Neural cell (in vitro differentiated cells): ENCODE results near the gene NEU3. TPM values are rescaled to one million over a fixed set of nuclear protein-coding genes. Genes with fewer than 3 reads are reported as not detected.

ENCODE experiments used
- H2AFZ ChIP-seq: fragments of 200-600, 300-800 bp; sonication (generic), shearing (Covaris generic); 2 replicates; pipeline ENCODE4 v1.6.0; 2014; ENCODE audit warnings: low read depth, mild to moderate bottlenecking, antibody characterized with exemption, low read length, moderate library complexity
- H3F3A ChIP-seq: fragments of 200-600 bp; shearing (Covaris generic); 2 replicates; pipeline ENCODE4 v1.6.1; 2016; ENCODE audit warnings: mild to moderate bottlenecking, moderate library complexity, mixed read lengths, antibody characterized with exemption, low read length; ENCODE audit not compliant: insufficient read depth, poor library complexity, severe bottlenecking
- H3K27ac ChIP-seq: fragments of 200-600, 300-800 bp; sonication (generic), shearing (Covaris generic); 2 replicates; pipeline ENCODE4 v1.5.1; 2014; ENCODE audit warnings: mild to moderate bottlenecking, low read length, moderate library complexity
- H3K27me3 ChIP-seq: fragments of 300-800, 200-600 bp; sonication (generic), shearing (Covaris generic); 2 replicates; pipeline ENCODE4 v1.6.0; 2014; ENCODE audit warnings: mild to moderate bottlenecking, low read depth, low read length, moderate library complexity; ENCODE audit not compliant: insufficient read depth
- H3K36me3 ChIP-seq: fragments of 300-800, 200-600 bp; sonication (generic), shearing (Covaris generic); 2 replicates; pipeline ENCODE4 v1.5.1; 2014; ENCODE audit warnings: mild to moderate bottlenecking, antibody characterized with exemption, low read length, moderate library complexity; ENCODE audit not compliant: insufficient read depth
- H3K4me2 ChIP-seq: fragments of 300-800, 200-600 bp; sonication (generic), shearing (Covaris generic); 2 replicates; pipeline ENCODE4 v1.6.0; 2014; ENCODE audit warnings: mild to moderate bottlenecking, low read length
- H3K4me3 ChIP-seq: fragments of 300-800, 200-600 bp; sonication (generic), shearing (Covaris generic); 2 replicates; pipeline ENCODE4 v1.5.1; 2014; ENCODE audit warnings: mild to moderate bottlenecking, low read length, moderate library complexity
- H3K79me2 ChIP-seq: fragments of 200-600 bp; shearing (Covaris generic); replicated peaks from 2 replicates; pipeline ENCODE4 v1.6.0; 2014; ENCODE audit warnings: mild to moderate bottlenecking, low read length, moderate library complexity; ENCODE audit not compliant: insufficient read depth
- H3K9ac ChIP-seq: fragments of 300-800, 200-600 bp; sonication (generic), shearing (Covaris generic); 2 replicates; pipeline ENCODE4 v1.6.1; 2016; ENCODE audit warnings: mild to moderate bottlenecking, low read length, mixed read lengths
- H3K9me2 ChIP-seq: fragments of 200-600 bp; shearing (Covaris generic); 2 replicates; pipeline ENCODE4 v1.6.1; 2016; ENCODE audit warnings: mild to moderate bottlenecking, low read length, mixed read lengths; ENCODE audit not compliant: insufficient read depth
- H3K9me3 ChIP-seq: fragments of 200-600, 300-800 bp; sonication (generic), shearing (Covaris generic); 2 replicates; pipeline ENCODE4 v1.6.1; 2016; ENCODE audit warnings: mild to moderate bottlenecking, mixed run types, low read length, moderate library complexity, mixed read lengths
- H4K20me1 ChIP-seq: fragments of 200-600 bp; shearing (Covaris generic); 2 replicates; pipeline ENCODE4 v1.6.1; 2016; ENCODE audit warnings: mild to moderate bottlenecking, mixed run types; ENCODE audit not compliant: insufficient read depth
- CTCF ChIP-seq: fragments of 450-650 bp; IDR thresholded peaks from 2 replicates; pipeline ENCODE4 v1.5.1; 2014; ENCODE audit warnings: antibody characterized with exemption, mild to moderate bottlenecking, moderate library complexity; ENCODE audit not compliant: poor library complexity, severe bottlenecking
- EP300 ChIP-seq: fragments of 450-650 bp; conservative IDR thresholded peaks from 2 replicates; pipeline ENCODE4 v1.6.1; 2014; ENCODE audit warnings: antibody characterized with exemption, mild to moderate bottlenecking, moderate library complexity; ENCODE audit not compliant: poor library complexity, severe bottlenecking
- EZH2 ChIP-seq: fragments of 200-600, 300-800 bp; shearing (Covaris generic), sonication (generic); IDR thresholded peaks from 2 replicates; pipeline ENCODE4 v1.6.1; 2014; ENCODE audit warnings: antibody characterized with exemption, low read length, borderline replicate concordance, mild to moderate bottlenecking; ENCODE audit not compliant: insufficient read depth, poor library complexity, severe bottlenecking
- MXI1 ChIP-seq: fragments of 450-650 bp; conservative IDR thresholded peaks from 2 replicates; pipeline ENCODE4 v1.6.1; 2014; ENCODE audit warnings: antibody characterized with exemption, mild to moderate bottlenecking; ENCODE audit not compliant: poor library complexity, severe bottlenecking
- POLR2AphosphoS5 ChIP-seq: IDR thresholded peaks from 2 replicates; pipeline ENCODE4 v1.6.1; 2012
- RAD21 ChIP-seq: fragments of 450-650 bp; conservative IDR thresholded peaks from 2 replicates; pipeline ENCODE4 v1.6.1; 2014; ENCODE audit warnings: antibody characterized with exemption, mild to moderate bottlenecking, moderate library complexity
- REST ChIP-seq: IDR thresholded peaks from 2 replicates; pipeline ENCODE4 v1.6.1; 2012; ENCODE audit warnings: borderline replicate concordance
- SMC3 ChIP-seq: fragments of 450-650 bp; conservative IDR thresholded peaks from 2 replicates; pipeline ENCODE4 v1.6.1; 2014; ENCODE audit warnings: antibody characterized with exemption, mild to moderate bottlenecking, moderate library complexity; ENCODE audit not compliant: poor library complexity
- TAF1 ChIP-seq: IDR thresholded peaks from 2 replicates; pipeline ENCODE4 v1.6.1; 2012; ENCODE audit warnings: low read depth
- polyA plus RNA-seq: library from polyadenylated mRNA; depleted of rRNA; stranded (reverse); fragments of >200 nt; gene quantifications from 2 replicates; pipeline ENCODE4 v1.2.3, GENCODE V29; 2014

The NEU3 gene
- polyA plus RNA-seq, 1 donor from 2014 or later: 16.9 TPM

- no peaks in the 10 kb centered on the region for H3K9me3 ChIP-seq
- H3K4me2 ChIP-seq: no peak overlapping the region
- H3K36me3 ChIP-seq: no peaks in the 10 kb centered on the region
- no peaks in the 10 kb centered on the region for H3F3A ChIP-seq
- H3K9ac ChIP-seq: no peak overlapping the region
- H3K4me3 ChIP-seq: no peak overlapping the region
- H3K9me2 ChIP-seq: no peaks in the 10 kb centered on the region
- TF ChIP-seq EZH2 (no peak), EP300 (no peak), RAD21 (no peak), CTCF (no peak)
- no peak overlapping the region for H2AFZ ChIP-seq
- H4K20me1 ChIP-seq: no peaks in the 10 kb centered on the region
- H3K27me3 ChIP-seq: no peaks in the 10 kb centered on the region
- no peaks in the 10 kb centered on the region for H3K79me2 ChIP-seq
- no peak overlapping the region for H3K27ac ChIP-seq
Observed at GRCh38 chr11:75033916-75034315, 45.2 kb downstream of the NEU3 start.

- Histone ChIP-seq H3K36me3 (no peaks in the 10 kb centered on the region), H3K9ac (no peak overlapping the region), H2AFZ (no peak overlapping the region), H3F3A (no peaks in the 10 kb centered on the region), H3K9me3 (no peaks in the 10 kb centered on the region), H3K9me2 (no peaks in the 10 kb centered on the region), H3K27ac (no peak overlapping the region), H3K4me2 (no peak overlapping the region), H3K79me2 (no peaks in the 10 kb centered on the region), H3K27me3 (no peaks in the 10 kb centered on the region), H3K4me3 (no peak overlapping the region), H4K20me1 (no peaks in the 10 kb centered on the region)
- TF ChIP-seq MXI1: no peak
- TF ChIP-seq POLR2AphosphoS5: no peak
- no peak for TF ChIP-seq EZH2
- TF ChIP-seq RAD21: no peak
- no peak for TF ChIP-seq SMC3
- TF ChIP-seq TAF1: no peak
- TF ChIP-seq CTCF: no peak
- TF ChIP-seq EP300: no peak
- no peak for TF ChIP-seq REST
Observed at GRCh38 chr11:75035256-75035655, 46.5 kb downstream of the NEU3 start.
